H1 (cell line): Measurements from ENCODE around the gene ADCY5. TPM values are rescaled to one million over a fixed set of nuclear protein-coding genes. Genes with fewer than 3 reads are reported as not detected.

Experiments used
- CTCF ChIA-PET: fragments of 300-600 bp; sonication (Branson Sonifier 250); formaldehyde crosslinking; loops from one replicate; lab custom pipeline; 2021; ENCODE audit not compliant: partially characterized antibody; lab: Charles Lee
- POLR2A ChIA-PET: fragments of 300-600 bp; sonication (Branson Sonifier 250); formaldehyde crosslinking; loops from one replicate; lab custom pipeline; 2021; ENCODE audit warnings: inconsistent platforms; ENCODE audit not compliant: partially characterized antibody; lab: Charles Lee
- DNase-seq, 2 experiments: peaks; one replicate each; pipeline versions ENCODE4 v3.0.0 to v3.0.0-alpha.2; 2010 to 2022; ENCODE audit warnings: low spot score in 2 of 2, low read depth in 1 of 2, mixed read lengths in 1 of 2
- FAIRE-seq: peaks from 2 replicates; lab custom pipeline; 2011; peaks lifted over from hg19 to GRCh38; lab: Jason Lieb, UNC
- H2AFZ ChIP-seq: 2 replicates; pipeline ENCODE4 v1.8.1; 2012; ENCODE audit warnings: low read length, inconsistent platforms
- H2AK5ac ChIP-seq: 2 replicates; pipeline ENCODE4 v1.6.1; 2013; ENCODE audit warnings: low read depth, low read length
- H2BK120ac ChIP-seq: replicated peaks from 2 replicates; pipeline ENCODE3; 2013; ENCODE audit warnings: low read depth, low read length, inconsistent platforms
- H2BK12ac ChIP-seq: 2 replicates; pipeline ENCODE4 v1.6.1; 2013; ENCODE audit warnings: low read depth, low read length
- H2BK15ac ChIP-seq: 2 replicates; pipeline ENCODE4 v1.6.1; 2013; ENCODE audit warnings: low read length
- H2BK20ac ChIP-seq: 2 replicates; pipeline ENCODE4 v1.6.1; 2013; ENCODE audit warnings: low read length
- H2BK5ac ChIP-seq: 2 replicates; pipeline ENCODE4 v1.6.1; 2013; ENCODE audit warnings: low read depth, low read length
- H3K14ac ChIP-seq: 2 replicates; pipeline ENCODE4 v1.6.1; 2013; ENCODE audit warnings: inconsistent platforms; ENCODE audit not compliant: insufficient read length
- H3K18ac ChIP-seq: 2 replicates; pipeline ENCODE4 v1.6.1; 2013; ENCODE audit warnings: low read length; ENCODE audit errors: extremely low read depth
- H3K23ac ChIP-seq: 2 replicates; pipeline ENCODE4 v1.6.1; 2013; ENCODE audit warnings: inconsistent platforms; ENCODE audit not compliant: insufficient read length
- H3K23me2 ChIP-seq: 2 replicates; pipeline ENCODE4 v1.6.1; 2013; ENCODE audit warnings: low read depth, low read length
- H3K27ac ChIP-seq: 2 replicates; pipeline ENCODE4 v1.6.1; 2011; ENCODE audit warnings: low read depth, low read length, inconsistent platforms
- H3K27me3 ChIP-seq, 4 experiments: replicated peaks in 1 of 4; 1 replicate in 1 of 4; 2 replicates in 3 of 4; pipeline versions ENCODE4 v1.6.1 to v1.8.1; 2011 to 2013; ENCODE audit warnings: low read length in 3 of 4, mild to moderate bottlenecking in 3 of 4, inconsistent platforms in 2 of 4, mixed read lengths in 2 of 4, moderate library complexity in 1 of 4; ENCODE audit not compliant: control insufficient read depth in 3 of 4, insufficient read depth in 3 of 4; ENCODE audit errors: extremely low read depth in 1 of 4
- H3K36me3 ChIP-seq, 4 experiments: 2 replicates each; pipeline versions ENCODE4 v1.6.1 to v1.8.1; 2011 to 2013; ENCODE audit warnings: mild to moderate bottlenecking in 4 of 4, low read length in 3 of 4, moderate library complexity in 2 of 4, control low read depth in 1 of 4, inconsistent platforms in 1 of 4; ENCODE audit not compliant: insufficient read depth in 4 of 4, control insufficient read depth in 2 of 4
- H3K4ac ChIP-seq: replicated peaks from 2 replicates; pipeline ENCODE3; 2013; ENCODE audit warnings: low read length, low read depth, mixed read lengths, inconsistent platforms; ENCODE audit not compliant: insufficient read length
- H3K4me1 ChIP-seq, 4 experiments: replicated peaks in 1 of 4; 1 replicate in 1 of 4; 2 replicates in 3 of 4; pipeline versions ENCODE4 v1.6.1 to v1.8.1; 2011 to 2013; ENCODE audit warnings: low read length in 3 of 4, inconsistent platforms in 2 of 4, mixed read lengths in 1 of 4; ENCODE audit not compliant: insufficient read depth in 4 of 4, control insufficient read depth in 3 of 4
- H3K4me2 ChIP-seq, 2 experiments: 2 replicates each; pipeline versions ENCODE4 v1.6.1 to v1.8.1; 2011 to 2013; ENCODE audit warnings: low read depth in 2 of 2, low read length in 2 of 2, control low read depth in 1 of 2, inconsistent platforms in 1 of 2, mild to moderate bottlenecking in 1 of 2; ENCODE audit not compliant: insufficient read depth in 1 of 2
- H3K4me3 ChIP-seq, 4 experiments: fragments of 200-600, 300-600 bp in 1 of 4; sonication (generic), shearing (Covaris generic), sonication (Bioruptor Twin) in 1 of 4; 2 replicates each; pipeline versions ENCODE4 v1.5.1 to v1.8.1; 2011 to 2016; ENCODE audit warnings: low read length in 4 of 4, low read depth in 3 of 4, control low read depth in 2 of 4, inconsistent platforms in 2 of 4, mild to moderate bottlenecking in 2 of 4, mixed read lengths in 1 of 4, moderate library complexity in 1 of 4; ENCODE audit not compliant: insufficient read depth in 2 of 4; ENCODE audit errors: extremely low read depth in 1 of 4
- H3K56ac ChIP-seq: replicated peaks from 2 replicates; pipeline ENCODE3; 2013; ENCODE audit warnings: low read depth, mild to moderate bottlenecking, mixed read lengths, low read length, inconsistent platforms; ENCODE audit not compliant: insufficient read length
- H3K79me1 ChIP-seq: 2 replicates; pipeline ENCODE4 v1.6.1; 2013; ENCODE audit warnings: low read depth, low read length, control low read depth
- H3K79me2 ChIP-seq, 2 experiments: 2 replicates each; pipeline versions ENCODE4 v1.6.1 to v1.8.1; 2012 to 2013; ENCODE audit warnings: low read length in 2 of 2, mild to moderate bottlenecking in 2 of 2, inconsistent platforms in 1 of 2; ENCODE audit not compliant: insufficient read depth in 2 of 2, control insufficient read depth in 1 of 2
- H3K9ac ChIP-seq, 4 experiments: replicated peaks in 1 of 4; 1 replicate in 1 of 4; 2 replicates in 3 of 4; pipeline versions ENCODE4 v1.6.1 to v1.8.1; 2011 to 2013; ENCODE audit warnings: low read depth in 3 of 4, low read length in 3 of 4, control low read depth in 2 of 4, mild to moderate bottlenecking in 2 of 4, moderate library complexity in 2 of 4, inconsistent platforms in 1 of 4; ENCODE audit errors: extremely low read depth in 1 of 4
- H3K9me3 ChIP-seq, 2 experiments: 2 replicates each; pipeline versions ENCODE4 v1.6.1 to v1.8.1; 2012 to 2013; ENCODE audit warnings: mild to moderate bottlenecking in 2 of 2, moderate library complexity in 2 of 2, control low read depth in 1 of 2, inconsistent platforms in 1 of 2, low read depth in 1 of 2, low read length in 1 of 2, mixed read lengths in 1 of 2; ENCODE audit not compliant: insufficient read depth in 2 of 2
- H4K20me1 ChIP-seq, 2 experiments: replicated peaks in 1 of 2; 2 replicates each; pipeline versions ENCODE3 to v1.8.1; 2011 to 2013; ENCODE audit warnings: inconsistent platforms in 2 of 2, low read length in 2 of 2, mild to moderate bottlenecking in 1 of 2; ENCODE audit not compliant: insufficient read depth in 2 of 2, control insufficient read depth in 1 of 2
- H4K5ac ChIP-seq: 2 replicates; pipeline ENCODE4 v1.6.1; 2013; ENCODE audit warnings: low read length, low read depth, mixed read lengths, inconsistent platforms; ENCODE audit not compliant: insufficient read length
- H4K8ac ChIP-seq: 2 replicates; pipeline ENCODE4 v1.8.0; 2013; ENCODE audit warnings: mild to moderate bottlenecking, moderate library complexity, low read length, inconsistent platforms; ENCODE audit not compliant: insufficient read depth; ENCODE audit errors: extremely low read depth
- H4K91ac ChIP-seq: replicated peaks from 2 replicates; pipeline ENCODE3; 2013; ENCODE audit warnings: low read length, mixed read lengths, inconsistent platforms; ENCODE audit not compliant: insufficient read length
- ASH2L ChIP-seq: fragments of 200-600, 300-600 bp; sonication (generic); IDR thresholded peaks from one replicate; pipeline ENCODE4 v1.7.1; 2017; ENCODE audit warnings: low read length
- CHD1 ChIP-seq: IDR thresholded peaks from 2 replicates; pipeline ENCODE4 v1.6.1; 2012; ENCODE audit warnings: low read depth, low read length, improper control_type of control experiment
- JUND ChIP-seq: IDR thresholded peaks from 2 replicates; pipeline ENCODE4 v1.6.1; 2011; ENCODE audit warnings: mild to moderate bottlenecking, improper control_type of control experiment, low read length
- NANOG ChIP-seq: IDR thresholded peaks from 2 replicates; pipeline ENCODE4 v1.6.1; 2011; ENCODE audit warnings: low read length, low read depth, mild to moderate bottlenecking, inconsistent platforms; ENCODE audit not compliant: insufficient read depth, poor library complexity, severe bottlenecking
- RAD21 ChIP-seq, 2 experiments: IDR thresholded peaks in 1 of 2; conservative IDR thresholded peaks in 1 of 2; 2 replicates each; pipeline ENCODE4 v1.6.1; 2011; ENCODE audit warnings: low read depth in 2 of 2, low read length in 2 of 2, improper control_type of control experiment in 1 of 2, inconsistent platforms in 1 of 2, mild to moderate bottlenecking in 1 of 2, moderate library complexity in 1 of 2
- WGBS, 2 experiments: shearing (Covaris generic) in 1 of 2; methylation state at CpG; one replicate each; pipeline versions ENCODE4 v1.1.6 to v1.1.7; 2013 to 2015; ENCODE audit warnings: low lambda C conversion rate in 2 of 2, mixed read lengths in 2 of 2, inconsistent platforms in 1 of 2, low coverage in 1 of 2, missing lambda C conversion rate in 1 of 2; ENCODE audit not compliant: insufficient replicate concordance in 2 of 2, insufficient coverage in 1 of 2, insufficient read length in 1 of 2; ENCODE audit errors: extremely low coverage in 1 of 2, missing lambda C conversion rate in 1 of 2; 5-methylcytosine and 5-hydroxymethylcytosine counted together
- polyA plus RNA-seq, 7 experiments: library from polyadenylated mRNA; depleted of rRNA in 3 of 7; stranded (reverse) in 5 of 7; unstranded in 2 of 7; fragments of >200 nt in 5 of 7; fragments of 200-250 nt in 2 of 7; gene quantifications; 1 replicate in 5 of 7; 2 replicates in 1 of 7; 4 replicates in 1 of 7; pipeline versions ENCODE4 v1.2.1 to v1.2.3, GENCODE V29; 2011 to 2013; ENCODE audit warnings: missing spikeins in 2 of 7, mixed read lengths in 2 of 7
- total RNA-seq: library from RNA; stranded (reverse); fragmentation: NEBNext Ultra II Directional; extraction: Animal tissue kit (Norgen Biotek cat#: 25700); gene quantifications from 2 replicates; pipeline ENCODE4 v1.2.1, GENCODE V29; 2021

Gene ADCY5
- total and polyA plus RNA-seq, 2 of the 8 experiments (the other 6 are each of a cell fraction or from before 2014, with no cell fraction given), result 18.9 to 40.8 TPM

DNA sequence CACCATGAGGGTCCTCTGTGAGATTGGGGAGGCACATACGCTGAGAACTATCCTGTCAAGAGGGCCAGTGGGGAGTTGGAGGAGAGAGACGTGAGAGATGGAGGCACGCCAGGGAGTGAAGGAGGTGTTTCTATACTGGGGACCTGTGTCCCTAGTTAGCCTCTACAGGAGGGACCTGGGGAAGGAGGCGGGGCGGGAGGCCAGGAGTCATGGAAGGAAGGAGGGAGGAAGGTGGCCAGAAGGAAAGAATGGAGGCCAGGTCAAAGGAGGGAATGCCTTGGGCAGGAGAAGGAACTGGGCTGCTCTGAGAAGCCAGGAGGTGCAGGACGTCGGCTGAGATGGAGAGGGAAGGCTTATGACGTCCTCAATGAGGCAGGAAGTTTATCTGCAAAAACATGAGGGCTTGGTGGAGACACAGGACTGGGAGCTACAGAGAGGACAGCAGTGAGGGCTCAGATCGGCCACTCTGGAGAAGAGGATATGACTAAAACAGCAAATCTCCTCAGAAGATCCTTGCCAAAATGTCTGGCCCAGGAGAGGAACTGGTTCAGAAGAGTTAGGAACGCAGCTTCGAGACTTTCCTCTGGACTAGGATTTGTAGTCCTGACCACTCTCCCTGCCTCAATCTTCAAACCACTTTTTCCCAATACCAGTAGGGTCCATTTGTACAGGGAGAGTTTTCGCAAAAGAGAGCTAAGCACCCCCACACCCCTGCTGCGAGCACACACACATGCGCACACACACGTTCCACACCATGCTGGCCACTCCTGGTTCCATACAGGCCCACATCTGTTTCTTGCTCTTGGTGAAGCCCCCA, 59.9 kb downstream of the ADCY5 start:
- no peak overlapping the region for H2BK12ac ChIP-seq
- no peak overlapping the region for H3K4ac ChIP-seq
- no peaks in the 10 kb centered on the region for H4K20me1 ChIP-seq
- H3K4me2 ChIP-seq, result no peak overlapping the region
- H3K9ac ChIP-seq, result no peak overlapping the region
- no peaks in the 10 kb centered on the region for H3K79me1 ChIP-seq
- no peak overlapping the region for H3K4me3 ChIP-seq
- no peaks in the 10 kb centered on the region; a peak in 2 of 7 replicates for H3K4me1 ChIP-seq
- no peak overlapping the region for H3K23ac ChIP-seq
- no peak overlapping the region for H2AFZ ChIP-seq
- H4K8ac ChIP-seq, result no peak overlapping the region; the same call in 1 of the 2 replicates
- CTCF ChIA-PET, result interaction anchor here (0.6 to 11.1 kb wide), 8 partner anchors 14 to 110 kb away, joined by 3 to 63 read pairs (median 4); no protein-coding TSS in a partner anchor
- H2AK5ac ChIP-seq, result no peak overlapping the region
- no peak overlapping the region for H4K5ac ChIP-seq
- H3K23me2 ChIP-seq, result no peaks in the 10 kb centered on the region; the same call in 1 of the 2 replicates
- H3K56ac ChIP-seq, result no peak overlapping the region
- H3K9me3 ChIP-seq, result no peaks in the 10 kb centered on the region
- no peak overlapping the region for H2BK20ac ChIP-seq
- H2BK5ac ChIP-seq, result no peak overlapping the region
- no peak overlapping the region for H3K18ac ChIP-seq
- no peaks in the 10 kb centered on the region for H3K36me3 ChIP-seq
- TF ChIP-seq NANOG (no peak), ASH2L (no peak), RAD21 (IDR thresholded peaks at IDR 0.05 in 1 of 2, conservative IDR thresholded peaks at IDR 0.05 in 1 of 2; ENCODE audit: low read depth in 2 of 2, low read length in 2 of 2) (no peak), CHD1 (no peak), JUND (no peak)
- TF ChIP-seq, all 59 proteins: peak for 0
- H3K14ac ChIP-seq, result no peak overlapping the region
- H2BK15ac ChIP-seq, result peak overlapping the region; percentile 36; the same call in 1 of the 2 replicates
- POLR2A ChIA-PET, result no interaction called here
- H3K27me3 ChIP-seq, result no peaks in the 10 kb centered on the region
- H2BK120ac ChIP-seq, result no peak overlapping the region
- DNase-seq, result no peak
- H3K79me2 ChIP-seq, result no peaks in the 10 kb centered on the region
- 89% methylated on average over 14 of the region's 15 CpGs; no CpG with 5 or more reads in 1 of the 2 experiments for WGBS, 2 experiments
- no peak overlapping the region for H3K27ac ChIP-seq
- FAIRE-seq, result no peak
- H4K91ac ChIP-seq, result no peak overlapping the region
